ENCODE results near the gene GPD1L.
A peak's percentile ranks its signal among the peaks of the same experiment; 100 is the strongest.
"Not testable (repeated sequence)": the region's sequence is repeated elsewhere in the genome, so short reads cannot be mapped to it uniquely, and the experiment has no call there.

Gene GPD1L

GRCh38 chr3:32106929-32107362 is 526 bp downstream of the GPD1L start:
- no peak for DNase-seq

GRCh38 chr3:32108224-32108623 is 1.8 kb downstream of the GPD1L start:
- not testable (repeated sequence) for DNase-seq

GRCh38 chr3:32109256-32109655 is 2.8 kb downstream of the GPD1L start:
- DNase-seq: no peak

- DNase-seq: no peak
Observed at GRCh38 chr3:32110233-32110760, 3.9 kb downstream of the GPD1L start.

GRCh38 chr3:32111560-32111959 is 5.1 kb downstream of the GPD1L start:
- no peak for DNase-seq

GRCh38 chr3:32113566-32113965 is 7.1 kb downstream of the GPD1L start:
- no peak for DNase-seq

- DNase-seq: no peak
Observed at GRCh38 chr3:32113981-32114545, 7.6 kb downstream of the GPD1L start.

- peak; percentile 47 to 62 for DNase-seq
Observed at GRCh38 chr3:32114546-32115386, 8.3 kb downstream of the GPD1L start.

- DNase-seq: no peak
Observed at GRCh38 chr3:32117320-32117719, 10.9 kb downstream of the GPD1L start.

GRCh38 chr3:32118215-32118614 is 11.8 kb downstream of the GPD1L start:
- DNase-seq: no peak

- no peak for DNase-seq
Observed at GRCh38 chr3:32120471-32120870, 14.1 kb downstream of the GPD1L start.

GRCh38 chr3:32121137-32121536 is 14.7 kb downstream of the GPD1L start:
- DNase-seq: no peak

GRCh38 chr3:32123620-32124019 is 17.2 kb downstream of the GPD1L start:
- DNase-seq: no peak

- no peak for DNase-seq
Observed at GRCh38 chr3:32125012-32125411, 18.6 kb downstream of the GPD1L start.

GRCh38 chr3:32126305-32127015 is 20.0 kb downstream of the GPD1L start:
- DNase-seq: no peak

- no peak for DNase-seq
Observed at GRCh38 chr3:32127219-32127826, 20.9 kb downstream of the GPD1L start.

GRCh38 chr3:32128936-32129335 is 22.5 kb downstream of the GPD1L start:
- no peak for DNase-seq

- DNase-seq: no peak
Observed at GRCh38 chr3:32129832-32130231, 23.4 kb downstream of the GPD1L start.

- DNase-seq: no peak
Observed at GRCh38 chr3:32132121-32132520, 25.7 kb downstream of the GPD1L start.

- DNase-seq: no peak
Observed at GRCh38 chr3:32132706-32133105, 26.3 kb downstream of the GPD1L start.

- no peak for DNase-seq
Observed at GRCh38 chr3:32136703-32137102, 30.3 kb downstream of the GPD1L start.

- no peak for DNase-seq
Observed at GRCh38 chr3:32137870-32138269, 31.4 kb downstream of the GPD1L start.

- peak; percentile 4 to 6 for DNase-seq
Observed at GRCh38 chr3:32138545-32139104, 32.2 kb downstream of the GPD1L start.
